ENCODE results near the gene CRISP2. TPM values are rescaled to one million over a fixed set of nuclear protein-coding genes. Genes with fewer than 3 reads are reported as not detected.

CRISP2 gene
- total and polyA plus RNA-seq, 2 of the 8 experiments (the other 6 are each of a cell fraction or from before 2014, with no cell fraction given), result 0.06 TPM; not detected in 1

GRCh38 chr6:49744259-49744658, 30.9 kb upstream of the CRISP2 start, which contains the start of gene CRISP3:
CRISP3 (minus strand) TSS chr6:49744388; CDS start chr6:49744367, 21 bp downstream.
- no peak within 1 kb of the TSS for H2BK5ac ChIP-seq (ENCODE audit: low read depth, low read length)
- H3K36me3 ChIP-seq (ENCODE audit: control insufficient read depth in 2 of 4, insufficient read depth in 4 of 4, low read length in 3 of 4), result no peaks in the 10 kb centered on the region
- no peak within 1 kb of the TSS for H2BK20ac ChIP-seq (ENCODE audit: low read length)
- H3K23me2 ChIP-seq (ENCODE audit: low read depth, low read length), result no peaks in the 10 kb centered on the region; the same call in 1 of the 2 replicates
- H4K20me1 ChIP-seq (replicated peaks in 1 of 2; ENCODE audit: control insufficient read depth in 1 of 2, insufficient read depth in 2 of 2, low read length in 2 of 2), result no peaks in the 10 kb centered on the region
- no peak within 1 kb of the TSS for H3K23ac ChIP-seq (ENCODE audit: insufficient read length)
- H4K91ac ChIP-seq (replicated peaks; ENCODE audit: insufficient read length, low read length), result no peak within 1 kb of the TSS
- no peak within 1 kb of the TSS for H2AK5ac ChIP-seq (ENCODE audit: low read depth, low read length)
- H2BK12ac ChIP-seq (ENCODE audit: low read depth, low read length), result no peak within 1 kb of the TSS
- no peak within 1 kb of the TSS for H3K9ac ChIP-seq (replicated peaks in 1 of 4; ENCODE audit: extremely low read depth in 1 of 4, low read depth in 3 of 4, low read length in 3 of 4)
- no peak within 1 kb of the TSS for H3K4me3 ChIP-seq (ENCODE audit: extremely low read depth in 1 of 4, insufficient read depth in 2 of 4, low read depth in 3 of 4, low read length in 4 of 4)
- no peak within 1 kb of the TSS for H4K8ac ChIP-seq (ENCODE audit: extremely low read depth, insufficient read depth, low read length)
- H2AFZ ChIP-seq (ENCODE audit: low read length), result no peak within 1 kb of the TSS
- POLR2A ChIA-PET (ENCODE audit: partially characterized antibody), result no interaction called here
- CTCF ChIA-PET (ENCODE audit: partially characterized antibody), result interaction anchor here (0.6 kb wide), 1 partner anchor 10 kb away, joined by 3 read pairs; no protein-coding TSS in a partner anchor
- H3K4me1 ChIP-seq (replicated peaks in 1 of 4; ENCODE audit: control insufficient read depth in 3 of 4, insufficient read depth in 4 of 4, low read length in 3 of 4), result no peaks in the 10 kb centered on the region
- no peak within 1 kb of the TSS for H2BK120ac ChIP-seq (replicated peaks; ENCODE audit: low read depth, low read length)
- no peak within 1 kb of the TSS for H3K14ac ChIP-seq (ENCODE audit: insufficient read length)
- H3K18ac ChIP-seq (ENCODE audit: extremely low read depth, low read length), result no peak within 1 kb of the TSS
- H4K5ac ChIP-seq (ENCODE audit: insufficient read length, low read depth, low read length), result no peak within 1 kb of the TSS
- no peak within 1 kb of the TSS for H3K27ac ChIP-seq (ENCODE audit: low read depth, low read length)
- no peaks in the 10 kb centered on the region for H3K27me3 ChIP-seq (replicated peaks in 1 of 4; ENCODE audit: control insufficient read depth in 3 of 4, extremely low read depth in 1 of 4, insufficient read depth in 3 of 4, low read length in 3 of 4)
- H3K4me2 ChIP-seq (ENCODE audit: insufficient read depth in 1 of 2, low read depth in 2 of 2, low read length in 2 of 2), result no peak within 1 kb of the TSS
- no peaks in the 10 kb centered on the region for H3K9me3 ChIP-seq (ENCODE audit: insufficient read depth in 2 of 2, low read depth in 1 of 2, low read length in 1 of 2)
- no peaks in the 10 kb centered on the region for H3K79me2 ChIP-seq (ENCODE audit: control insufficient read depth in 1 of 2, insufficient read depth in 2 of 2, low read length in 2 of 2)
- FAIRE-seq, result no peak
- H3K4ac ChIP-seq (replicated peaks; ENCODE audit: insufficient read length, low read depth, low read length), result no peak within 1 kb of the TSS
- H2BK15ac ChIP-seq (ENCODE audit: low read length), result no peak within 1 kb of the TSS
- no peaks in the 10 kb centered on the region for H3K79me1 ChIP-seq (ENCODE audit: low read depth, low read length)
- WGBS, 2 experiments (ENCODE audit: extremely low coverage in 1 of 2, insufficient coverage in 1 of 2, insufficient read length in 1 of 2, insufficient replicate concordance in 2 of 2, low coverage in 1 of 2, low lambda C conversion rate in 2 of 2, missing lambda C conversion rate in 1 of 2), result 78% methylated on average over 1 of the region's 1 CpG; no CpG with 5 or more reads in 1 of the 2 experiments
- DNase-seq (ENCODE audit: low read depth in 1 of 2, low spot score in 2 of 2), result no peak
- no peak within 1 kb of the TSS for H3K56ac ChIP-seq (replicated peaks; ENCODE audit: insufficient read length, low read depth, low read length)
- TF ChIP-seq SP2 (IDR thresholded peaks at IDR 0.05; ENCODE audit: low read length), result no peak
- no peak for TF ChIP-seq HDAC2 (IDR thresholded peaks at IDR 0.05; ENCODE audit: borderline replicate concordance in 1 of 2, low read depth in 2 of 2, low read length in 2 of 2)
- no peak for TF ChIP-seq NRF1 (IDR thresholded peaks at IDR 0.05; ENCODE audit: low read depth, low read length)
- TF ChIP-seq TAF7 (optimal IDR thresholded peaks at IDR 0.05; ENCODE audit: borderline replicate concordance, low read depth, low read length), result no peak
- TF ChIP-seq EGR1 (IDR thresholded peaks at IDR 0.05; ENCODE audit: borderline replicate concordance, low read depth, low read length), result no peak
- no peak for TF ChIP-seq NANOG (IDR thresholded peaks at IDR 0.05; ENCODE audit: insufficient read depth, low read depth, low read length, poor library complexity, severe bottlenecking)
- TF ChIP-seq SP4 (IDR thresholded peaks at IDR 0.05; ENCODE audit: low read length), result no peak
- no peak for TF ChIP-seq RNF2 (IDR thresholded peaks at IDR 0.05; ENCODE audit: borderline replicate concordance, low read depth, low read length, missing control alignments, poor library complexity, severe bottlenecking)
- no peak for TF ChIP-seq CHD2 (IDR thresholded peaks at IDR 0.05; ENCODE audit: low read length)
- no peak for TF ChIP-seq JUN (IDR thresholded peaks at IDR 0.05; ENCODE audit: low read depth, low read length)
- TF ChIP-seq POU5F1 (IDR thresholded peaks at IDR 0.05; ENCODE audit: low read depth, low read length), result no peak
- TF ChIP-seq TEAD4 (IDR thresholded peaks at IDR 0.05; ENCODE audit: low read depth, low read length), result no peak
- no peak for TF ChIP-seq BACH1 (IDR thresholded peaks at IDR 0.05; ENCODE audit: low read length)
- TF ChIP-seq E2F6 (IDR thresholded peaks at IDR 0.05), result no peak

Measured in H1 (cell line).